Glutamatergic neuron (in vitro differentiated cells): ENCODE measurements around the gene BAIAP2L2. TPM values are rescaled to one million over a fixed set of nuclear protein-coding genes. Genes with fewer than 3 reads are reported as not detected.

Source experiments
- DNase-seq: peaks from one replicate; pipeline ENCODE4 v3.0.0; 2022
- H3K27ac Mint-ChIP-seq: one replicate; pipeline ENCODE4 v1.8.0; 2020; ENCODE audit warnings: mild to moderate bottlenecking, mixed read lengths, inconsistent platforms; ENCODE audit not compliant: unreplicated experiment
- H3K27me3 Mint-ChIP-seq: one replicate; pipeline ENCODE4 v1.8.0; 2020; ENCODE audit warnings: mild to moderate bottlenecking, moderate library complexity, mixed read lengths, inconsistent platforms; ENCODE audit not compliant: unreplicated experiment
- H3K36me3 Mint-ChIP-seq: one replicate; pipeline ENCODE4 v1.8.0; 2020; ENCODE audit warnings: mild to moderate bottlenecking, mixed read lengths, inconsistent platforms; ENCODE audit not compliant: unreplicated experiment
- H3K4me1 Mint-ChIP-seq: one replicate; pipeline ENCODE4 v1.8.0; 2020; ENCODE audit warnings: mild to moderate bottlenecking, low read depth, mixed read lengths, inconsistent platforms; ENCODE audit not compliant: unreplicated experiment
- H3K4me3 Mint-ChIP-seq: one replicate; pipeline ENCODE4 v1.8.0; 2020; ENCODE audit warnings: mild to moderate bottlenecking, mixed read lengths, inconsistent platforms; ENCODE audit not compliant: unreplicated experiment
- H3K9me3 Mint-ChIP-seq: one replicate; pipeline ENCODE4 v1.8.0; 2020; ENCODE audit warnings: mild to moderate bottlenecking, moderate library complexity, mixed read lengths, inconsistent platforms; ENCODE audit not compliant: unreplicated experiment
- total RNA-seq: library from RNA; stranded (reverse); fragmentation: NEBNext Ultra II Directional; extraction: Animal tissue kit (Norgen Biotek cat#: 25700); gene quantifications from one replicate; pipeline ENCODE4 v1.2.1, GENCODE V29; 2021; ENCODE audit not compliant: unreplicated experiment
- TF ChIP-seq, protein P1 (sequence below): fragments of 200-600 bp; sonication (generic); IDR thresholded peaks from one replicate; pipeline ENCODE4 v1.5.0; 2021; ENCODE audit not compliant: partially characterized antibody, unreplicated experiment

Gene BAIAP2L2
- total RNA-seq, 1 donor from 2014 or later, result 28.6 TPM

DNA sequence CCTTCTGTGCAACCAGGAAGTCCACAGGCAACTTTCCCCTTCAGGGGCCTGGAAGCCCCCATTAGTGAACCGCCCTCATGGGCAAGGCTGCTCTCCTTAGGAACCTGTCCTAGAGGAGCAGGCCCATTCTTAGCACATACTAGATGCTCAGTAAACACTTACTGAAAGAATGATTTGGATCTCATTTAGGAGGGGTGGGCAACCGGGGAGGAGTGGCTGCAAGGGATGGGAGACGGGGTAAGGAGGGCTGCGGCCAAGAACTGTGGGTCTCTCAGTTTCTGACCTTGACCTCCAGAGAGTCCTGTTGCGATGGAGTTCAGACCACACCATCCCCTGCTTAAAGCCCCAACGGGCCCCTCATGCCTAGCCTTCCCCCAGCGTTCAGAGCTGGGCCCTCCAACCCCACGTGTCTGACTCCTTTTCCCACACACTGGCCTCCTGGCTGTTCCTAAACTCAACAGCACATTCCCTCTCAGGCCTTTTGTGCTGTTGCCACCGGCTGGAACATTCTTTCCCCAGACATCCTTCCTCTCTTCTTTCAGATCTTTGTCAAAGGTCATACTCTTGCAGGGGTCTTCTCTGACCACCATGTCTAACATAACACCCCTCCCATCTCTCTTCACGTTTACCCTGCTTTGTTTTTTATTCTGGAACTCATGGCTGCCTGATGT is 74.0 kb downstream of the BAIAP2L2 start:
- H3K27me3 Mint-ChIP-seq, result peaks cover 11% of the 10 kb centered on the region
- TF ChIP-seq, protein P1, sequence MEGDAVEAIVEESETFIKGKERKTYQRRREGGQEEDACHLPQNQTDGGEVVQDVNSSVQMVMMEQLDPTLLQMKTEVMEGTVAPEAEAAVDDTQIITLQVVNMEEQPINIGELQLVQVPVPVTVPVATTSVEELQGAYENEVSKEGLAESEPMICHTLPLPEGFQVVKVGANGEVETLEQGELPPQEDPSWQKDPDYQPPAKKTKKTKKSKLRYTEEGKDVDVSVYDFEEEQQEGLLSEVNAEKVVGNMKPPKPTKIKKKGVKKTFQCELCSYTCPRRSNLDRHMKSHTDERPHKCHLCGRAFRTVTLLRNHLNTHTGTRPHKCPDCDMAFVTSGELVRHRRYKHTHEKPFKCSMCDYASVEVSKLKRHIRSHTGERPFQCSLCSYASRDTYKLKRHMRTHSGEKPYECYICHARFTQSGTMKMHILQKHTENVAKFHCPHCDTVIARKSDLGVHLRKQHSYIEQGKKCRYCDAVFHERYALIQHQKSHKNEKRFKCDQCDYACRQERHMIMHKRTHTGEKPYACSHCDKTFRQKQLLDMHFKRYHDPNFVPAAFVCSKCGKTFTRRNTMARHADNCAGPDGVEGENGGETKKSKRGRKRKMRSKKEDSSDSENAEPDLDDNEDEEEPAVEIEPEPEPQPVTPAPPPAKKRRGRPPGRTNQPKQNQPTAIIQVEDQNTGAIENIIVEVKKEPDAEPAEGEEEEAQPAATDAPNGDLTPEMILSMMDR, result no peak
- H3K4me1 Mint-ChIP-seq, result no peaks in the 10 kb centered on the region
- H3K27ac Mint-ChIP-seq, result no peak overlapping the region
- no peaks in the 10 kb centered on the region for H3K36me3 Mint-ChIP-seq
- H3K9me3 Mint-ChIP-seq, result peaks cover 6% of the 10 kb centered on the region
- no peak for DNase-seq
- no peak overlapping the region for H3K4me3 Mint-ChIP-seq

DNA sequence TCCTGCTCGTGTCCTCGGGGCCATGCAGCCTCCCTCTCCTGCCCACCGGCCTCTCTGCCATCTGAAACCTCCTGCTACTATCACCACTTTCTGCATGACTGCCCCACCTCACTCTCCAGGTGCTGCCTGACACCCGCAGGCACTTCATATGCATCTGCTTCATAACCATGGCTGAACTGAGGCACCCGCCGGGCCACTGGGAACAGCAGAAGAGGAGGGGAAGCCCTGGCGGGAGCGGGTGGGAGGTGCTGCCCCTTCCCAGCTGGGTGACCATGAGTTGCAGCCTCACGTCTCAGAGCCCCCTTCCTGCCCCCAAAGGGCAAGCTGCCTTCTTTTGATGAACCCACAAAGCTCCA is 75.0 kb downstream of the BAIAP2L2 start:
- H3K36me3 Mint-ChIP-seq, result no peaks in the 10 kb centered on the region
- peaks cover 5% of the 10 kb centered on the region for H3K4me1 Mint-ChIP-seq
- peaks cover 4% of the 10 kb centered on the region for H3K9me3 Mint-ChIP-seq
- peaks cover 9% of the 10 kb centered on the region for H3K27me3 Mint-ChIP-seq
- DNase-seq, result no peak
- no peak overlapping the region for H3K27ac Mint-ChIP-seq
- TF ChIP-seq, protein P1, result no peak
- H3K4me3 Mint-ChIP-seq, result peak overlapping the region; percentile 39

Other genes with a start within 250 kb of the BAIAP2L2 start
- gene MICALL1, start 204.4 kb downstream of the BAIAP2L2 start, total RNA-seq, result 133 TPM
- 0.64 TPM for gene C22orf23, start 157.1 kb downstream of the BAIAP2L2 start, total RNA-seq
- gene POLR2F, start 157.0 kb downstream of the BAIAP2L2 start, total RNA-seq, result 68.3 TPM
- gene SOX10, start 126.1 kb downstream of the BAIAP2L2 start, total RNA-seq, result not detected
- gene PICK1, start 53.3 kb downstream of the BAIAP2L2 start, total RNA-seq, result 44.8 TPM
- gene SLC16A8, start 26.5 kb downstream of the BAIAP2L2 start, total RNA-seq, result not detected
- gene PLA2G6, start 71.1 kb upstream of the BAIAP2L2 start, total RNA-seq, result 42.2 TPM
- 1.8 TPM for gene MAFF, start 91.3 kb upstream of the BAIAP2L2 start, total RNA-seq
- 81.0 TPM for gene TMEM184B, start 162.3 kb upstream of the BAIAP2L2 start, total RNA-seq
- gene CSNK1E, start 206.7 kb upstream of the BAIAP2L2 start, total RNA-seq, result 402 TPM